Glomerular endothelial cell (primary cell): ENCODE measurements around the gene SLC44A1. TPM values are rescaled to one million over a fixed set of nuclear protein-coding genes. Genes with fewer than 3 reads are reported as not detected.

Experiments used
- DNase-seq: peaks from one replicate; pipeline ENCODE4 v3.0.0-alpha.2; 2011; ENCODE audit warnings: low read depth, low spot score; ENCODE audit errors: extremely low read depth
- total RNA-seq: library from RNA; depleted of rRNA; stranded (reverse); fragments of >200 nt; gene quantifications from 2 replicates; pipeline ENCODE4 v1.2.3, GENCODE V29; 2015

Gene SLC44A1
- total RNA-seq, 1 donor from 2014 or later, result 20.3 TPM

GRCh38 chr9:105419816-105420597, 175.6 kb downstream of the SLC44A1 start:
- no peak for DNase-seq

- DNase-seq, result no peak
Measured at GRCh38 chr9:105421154-105421553, 176.7 kb downstream of the SLC44A1 start.

- DNase-seq, result no peak
Measured at GRCh38 chr9:105421864-105422263, 177.4 kb downstream of the SLC44A1 start.

- no peak for DNase-seq
Measured at GRCh38 chr9:105425816-105426433, 181.5 kb downstream of the SLC44A1 start.

- no peak for DNase-seq
Measured at GRCh38 chr9:105426657-105427056, 182.2 kb downstream of the SLC44A1 start.

GRCh38 chr9:105431424-105432246, 187.2 kb downstream of the SLC44A1 start:
- no peak for DNase-seq

GRCh38 chr9:105432247-105432842, 187.9 kb downstream of the SLC44A1 start:
- no peak for DNase-seq

- DNase-seq, result no peak
Measured at GRCh38 chr9:105435453-105435852, 191.0 kb downstream of the SLC44A1 start.

GRCh38 chr9:105436783-105437182, 192.3 kb downstream of the SLC44A1 start:
- no peak for DNase-seq

GRCh38 chr9:105437704-105438103, 193.3 kb downstream of the SLC44A1 start:
- DNase-seq, result no peak

GRCh38 chr9:105438141-105438806, 193.8 kb downstream of the SLC44A1 start:
- DNase-seq, result no peak

- DNase-seq, result no peak
Measured at GRCh38 chr9:105439428-105439827, 195.0 kb downstream of the SLC44A1 start.

- no peak for DNase-seq
Measured at GRCh38 chr9:105441616-105442160, 197.2 kb downstream of the SLC44A1 start.

GRCh38 chr9:105443121-105443520, 198.7 kb downstream of the SLC44A1 start:
- no peak for DNase-seq

- DNase-seq, result no peak
Measured at GRCh38 chr9:105444130-105444529, 199.7 kb downstream of the SLC44A1 start.

- DNase-seq, result no peak
Measured at GRCh38 chr9:105445203-105445881, 200.9 kb downstream of the SLC44A1 start.

GRCh38 chr9:105447386-105447813, 202.9 kb downstream of the SLC44A1 start:
- DNase-seq, result no peak

- DNase-seq, result no peak
Measured at GRCh38 chr9:105447814-105448812, 203.7 kb downstream of the SLC44A1 start, which contains the start of gene FSD1L. Gene FSD1L (plus strand): TSS chr9:105448034. CDS start chr9:105448221, 187 bp downstream.
